ENCODE results near the gene PTGER3. TPM values are rescaled to one million over a fixed set of nuclear protein-coding genes. Genes with fewer than 3 reads are reported as not detected.

PTGER3 gene
- total RNA-seq, 1 experiment from 2014 or later = 0.08 TPM

- ATAC-seq (no peak), DNase-seq (ENCODE audit: low read depth, low spot score) (no peak)
- Histone ChIP-seq H3K4me1 (ENCODE audit: control insufficient read depth, insufficient read depth, low read length) (no peaks in the 10 kb centered on the region), H3K4me3 (ENCODE audit: low read depth in 2 of 2, low read length in 2 of 2) (no peak overlapping the region), H3K9me3 (ENCODE audit: control insufficient read depth, insufficient read depth, low read depth, low read length) (no peaks in the 10 kb centered on the region), H3K36me3 (ENCODE audit: control insufficient read depth, insufficient read depth, low read length) (no peaks in the 10 kb centered on the region), H3K27ac (ENCODE audit: low read length) (no peak overlapping the region), H3K27me3 (ENCODE audit: control insufficient read depth, insufficient read depth, low read length) (no peaks in the 10 kb centered on the region)
- intact Hi-C loops (cut with micrococcal nuclease; ENCODE audit: unreplicated experiment) = no loop called here
- no TSS peak for BruUV-seq (replicated peaks)
- in situ Hi-C loops (cut with HindIII; ENCODE audit: low pct_unique_long_range_greater_than_20kb, low sequenced_read_pairs) = no loop called here
- CTCF ChIA-PET = no interaction called here
- TF ChIP-seq, protein P1, sequence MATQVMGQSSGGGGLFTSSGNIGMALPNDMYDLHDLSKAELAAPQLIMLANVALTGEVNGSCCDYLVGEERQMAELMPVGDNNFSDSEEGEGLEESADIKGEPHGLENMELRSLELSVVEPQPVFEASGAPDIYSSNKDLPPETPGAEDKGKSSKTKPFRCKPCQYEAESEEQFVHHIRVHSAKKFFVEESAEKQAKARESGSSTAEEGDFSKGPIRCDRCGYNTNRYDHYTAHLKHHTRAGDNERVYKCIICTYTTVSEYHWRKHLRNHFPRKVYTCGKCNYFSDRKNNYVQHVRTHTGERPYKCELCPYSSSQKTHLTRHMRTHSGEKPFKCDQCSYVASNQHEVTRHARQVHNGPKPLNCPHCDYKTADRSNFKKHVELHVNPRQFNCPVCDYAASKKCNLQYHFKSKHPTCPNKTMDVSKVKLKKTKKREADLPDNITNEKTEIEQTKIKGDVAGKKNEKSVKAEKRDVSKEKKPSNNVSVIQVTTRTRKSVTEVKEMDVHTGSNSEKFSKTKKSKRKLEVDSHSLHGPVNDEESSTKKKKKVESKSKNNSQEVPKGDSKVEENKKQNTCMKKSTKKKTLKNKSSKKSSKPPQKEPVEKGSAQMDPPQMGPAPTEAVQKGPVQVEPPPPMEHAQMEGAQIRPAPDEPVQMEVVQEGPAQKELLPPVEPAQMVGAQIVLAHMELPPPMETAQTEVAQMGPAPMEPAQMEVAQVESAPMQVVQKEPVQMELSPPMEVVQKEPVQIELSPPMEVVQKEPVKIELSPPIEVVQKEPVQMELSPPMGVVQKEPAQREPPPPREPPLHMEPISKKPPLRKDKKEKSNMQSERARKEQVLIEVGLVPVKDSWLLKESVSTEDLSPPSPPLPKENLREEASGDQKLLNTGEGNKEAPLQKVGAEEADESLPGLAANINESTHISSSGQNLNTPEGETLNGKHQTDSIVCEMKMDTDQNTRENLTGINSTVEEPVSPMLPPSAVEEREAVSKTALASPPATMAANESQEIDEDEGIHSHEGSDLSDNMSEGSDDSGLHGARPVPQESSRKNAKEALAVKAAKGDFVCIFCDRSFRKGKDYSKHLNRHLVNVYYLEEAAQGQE (IDR thresholded peaks at IDR 0.05; ENCODE audit: insufficient read depth in 1 of 2, low read depth in 2 of 2, low read length in 1 of 2) = no peak
- no peak for TF ChIP-seq SIN3A (IDR thresholded peaks at IDR 0.05; ENCODE audit: borderline replicate concordance, insufficient read depth, low read depth, low read length)
- TF ChIP-seq TCF7L2 (IDR thresholded peaks at IDR 0.05; ENCODE audit: low read depth, low read length) = no peak
- TF ChIP-seq, protein P2, sequence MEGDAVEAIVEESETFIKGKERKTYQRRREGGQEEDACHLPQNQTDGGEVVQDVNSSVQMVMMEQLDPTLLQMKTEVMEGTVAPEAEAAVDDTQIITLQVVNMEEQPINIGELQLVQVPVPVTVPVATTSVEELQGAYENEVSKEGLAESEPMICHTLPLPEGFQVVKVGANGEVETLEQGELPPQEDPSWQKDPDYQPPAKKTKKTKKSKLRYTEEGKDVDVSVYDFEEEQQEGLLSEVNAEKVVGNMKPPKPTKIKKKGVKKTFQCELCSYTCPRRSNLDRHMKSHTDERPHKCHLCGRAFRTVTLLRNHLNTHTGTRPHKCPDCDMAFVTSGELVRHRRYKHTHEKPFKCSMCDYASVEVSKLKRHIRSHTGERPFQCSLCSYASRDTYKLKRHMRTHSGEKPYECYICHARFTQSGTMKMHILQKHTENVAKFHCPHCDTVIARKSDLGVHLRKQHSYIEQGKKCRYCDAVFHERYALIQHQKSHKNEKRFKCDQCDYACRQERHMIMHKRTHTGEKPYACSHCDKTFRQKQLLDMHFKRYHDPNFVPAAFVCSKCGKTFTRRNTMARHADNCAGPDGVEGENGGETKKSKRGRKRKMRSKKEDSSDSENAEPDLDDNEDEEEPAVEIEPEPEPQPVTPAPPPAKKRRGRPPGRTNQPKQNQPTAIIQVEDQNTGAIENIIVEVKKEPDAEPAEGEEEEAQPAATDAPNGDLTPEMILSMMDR (IDR thresholded peaks at IDR 0.05) = no peak
- TF ChIP-seq POLR2AphosphoS5 (IDR thresholded peaks at IDR 0.05; ENCODE audit: low read depth, low read length) = no peak
- POLR2A ChIA-PET = no interaction called here
These were observed 99.1 kb downstream of the PTGER3 start for GRCh38 chr1:70948396-70949017.

DNA sequence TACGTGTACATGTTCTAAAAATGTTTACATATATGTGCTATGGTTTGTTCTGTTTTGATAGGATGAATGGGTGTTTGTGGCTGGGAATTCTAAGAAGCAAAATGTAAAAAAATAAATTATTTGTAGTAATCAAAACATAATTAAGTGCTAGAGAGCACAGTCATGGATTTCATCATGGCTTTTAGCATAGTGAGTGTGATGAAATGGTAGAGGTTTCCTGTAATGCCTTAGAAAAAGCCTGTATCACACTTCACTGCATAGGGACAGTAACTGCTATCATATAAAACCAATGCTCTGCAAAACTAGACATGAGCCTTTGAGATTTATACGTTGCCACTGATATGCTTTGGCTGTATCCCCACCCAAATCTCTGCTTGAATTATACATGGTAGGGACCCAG is 99.8 kb downstream of the PTGER3 start:
- Histone ChIP-seq H3K36me3 (ENCODE audit: control insufficient read depth, insufficient read depth, low read length) (no peaks in the 10 kb centered on the region), H3K9me3 (ENCODE audit: control insufficient read depth, insufficient read depth, low read depth, low read length) (no peaks in the 10 kb centered on the region), H3K4me1 (ENCODE audit: control insufficient read depth, insufficient read depth, low read length) (no peaks in the 10 kb centered on the region), H3K4me3 (ENCODE audit: low read depth in 2 of 2, low read length in 2 of 2) (no peak overlapping the region), H3K27ac (ENCODE audit: low read length) (no peak overlapping the region), H3K27me3 (ENCODE audit: control insufficient read depth, insufficient read depth, low read length) (no peaks in the 10 kb centered on the region)
- ChIA-PET POLR2A (no interaction called here), CTCF (no interaction called here)
- DNase-seq (ENCODE audit: low read depth, low spot score) (no peak), ATAC-seq (no peak)
- in situ Hi-C loops (cut with HindIII; ENCODE audit: low pct_unique_long_range_greater_than_20kb, low sequenced_read_pairs) = no loop called here
- intact Hi-C loops (cut with micrococcal nuclease; ENCODE audit: unreplicated experiment) = no loop called here
- TF ChIP-seq POLR2AphosphoS5 (IDR thresholded peaks at IDR 0.05; ENCODE audit: low read depth, low read length) (no peak), SIN3A (IDR thresholded peaks at IDR 0.05; ENCODE audit: borderline replicate concordance, insufficient read depth, low read depth, low read length) (no peak), TCF7L2 (IDR thresholded peaks at IDR 0.05; ENCODE audit: low read depth, low read length) (no peak)
- TF ChIP-seq, protein P2 (IDR thresholded peaks at IDR 0.05) = no peak
- TF ChIP-seq, protein P1 (IDR thresholded peaks at IDR 0.05; ENCODE audit: insufficient read depth in 1 of 2, low read depth in 2 of 2, low read length in 1 of 2) = no peak
- no TSS peak for BruUV-seq (replicated peaks)

Measured in Panc1 (cell line).